GM21381 (cell line): Measurements from ENCODE around the gene SORCS1.
A peak's percentile ranks its signal among the peaks of the same experiment; 100 is the strongest.

Source experiments
- ATAC-seq: cut with Tn5 transposase; IDR thresholded peaks from one replicate; pipeline ENCODE4 v1.9.1; 2021; ENCODE audit warnings: mild to moderate bottlenecking, moderate library complexity; ENCODE audit not compliant: unreplicated experiment

The SORCS1 gene

DNA sequence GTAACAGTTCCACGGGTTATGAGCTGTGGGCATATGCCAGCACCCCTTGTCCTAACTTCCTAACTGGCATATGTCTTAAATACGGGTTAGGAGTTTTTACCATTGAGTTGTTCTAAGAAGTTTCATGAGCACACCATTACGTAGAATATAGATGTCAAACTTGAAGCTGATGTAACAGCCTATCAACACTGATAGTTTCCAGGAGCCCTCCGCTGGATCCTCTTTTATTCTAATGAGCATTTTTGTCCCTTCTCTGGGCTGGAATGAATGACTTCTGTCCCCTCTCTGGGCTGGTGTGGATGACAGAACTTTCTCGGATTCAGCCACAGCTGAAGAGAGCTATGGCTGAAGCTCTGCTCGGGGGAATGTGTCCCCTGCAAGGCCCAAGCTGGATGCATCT is 256.3 kb downstream of the SORCS1 start:
- no peak for ATAC-seq

DNA sequence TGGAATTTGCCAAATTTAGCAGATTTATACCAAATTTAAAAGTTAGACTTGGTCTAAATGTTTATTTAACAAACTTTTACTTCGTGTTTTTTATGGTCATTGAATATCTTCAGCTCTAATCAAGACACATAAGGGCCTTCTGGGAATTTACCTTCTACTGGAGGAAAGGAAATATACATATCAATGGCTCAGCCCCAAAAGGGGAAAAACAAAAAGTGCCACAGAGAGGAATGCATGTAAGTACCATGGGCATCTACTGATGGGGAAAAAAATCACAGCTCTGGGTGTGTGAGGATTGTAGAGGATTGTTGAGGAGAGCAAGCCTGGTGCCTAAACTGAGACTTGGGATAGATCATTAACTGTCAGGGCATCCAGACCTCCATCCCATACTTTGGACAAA is 260.3 kb downstream of the SORCS1 start:
- ATAC-seq: no peak

DNA sequence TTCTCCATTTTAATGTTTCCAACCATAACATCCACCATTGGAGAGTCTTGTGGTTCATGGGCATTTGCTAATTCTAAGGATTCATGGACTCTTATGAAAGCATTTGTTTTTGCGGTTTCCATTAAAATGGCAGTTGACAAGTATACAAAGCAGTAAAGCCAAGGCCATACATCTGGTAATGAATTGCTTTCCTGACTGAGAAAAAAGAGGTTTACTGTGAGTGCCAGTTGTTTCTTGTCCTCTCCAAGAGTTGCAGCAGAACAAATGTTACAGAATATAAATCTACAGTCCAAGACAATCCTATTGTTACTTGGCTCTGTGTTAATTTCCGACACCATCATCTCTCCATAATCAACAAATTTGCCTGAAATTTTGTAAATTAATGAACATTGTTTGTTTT is 261.3 kb downstream of the SORCS1 start:
- no peak for ATAC-seq

DNA sequence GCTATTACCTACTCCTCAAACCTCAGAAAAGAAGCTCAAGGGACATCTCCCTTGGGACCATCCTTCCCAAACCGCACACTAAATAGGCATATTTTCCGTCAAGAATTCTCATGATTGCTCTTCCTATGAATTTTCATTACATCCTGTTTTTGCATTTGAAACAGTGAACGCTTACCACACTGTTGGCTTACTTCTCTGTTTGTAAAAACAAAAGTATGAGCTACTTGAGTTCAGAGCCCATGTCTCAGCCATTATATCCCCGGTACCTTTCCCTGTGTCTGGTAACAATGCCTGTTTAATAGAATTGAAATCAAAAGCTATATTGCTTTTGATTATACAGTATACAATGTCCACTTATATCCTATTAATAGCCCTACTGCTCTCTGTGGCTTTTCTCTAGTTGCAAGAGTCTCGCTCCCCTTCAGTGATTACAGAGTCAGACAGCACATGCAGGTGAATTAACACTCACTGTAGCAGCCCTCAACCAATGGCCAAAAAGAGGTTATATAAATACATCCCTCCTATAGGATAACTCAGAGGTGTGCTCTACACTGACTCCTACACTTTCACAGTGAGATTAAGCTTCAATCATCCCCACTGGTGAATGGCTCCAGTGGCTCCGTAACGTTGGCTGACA is 264.4 kb downstream of the SORCS1 start:
- ATAC-seq: no peak

DNA sequence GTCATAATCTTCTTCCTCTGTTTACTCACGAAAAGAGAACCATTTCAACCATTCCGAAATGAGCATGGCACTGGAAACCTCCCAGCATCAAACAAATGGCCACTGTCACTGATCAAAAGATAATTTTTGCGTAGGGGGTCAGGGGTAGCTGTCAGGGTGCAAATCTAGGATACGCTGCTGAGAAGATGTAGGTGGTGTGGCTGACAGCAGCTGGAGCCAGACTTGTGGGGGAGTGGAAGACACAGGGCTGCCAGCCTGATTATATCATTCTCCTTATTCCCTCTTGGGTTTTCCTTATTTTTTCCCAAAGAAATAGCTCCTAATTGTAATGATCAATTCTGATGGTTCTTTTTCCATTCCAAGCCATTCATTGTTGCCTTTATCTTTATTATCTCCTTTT is 266.1 kb downstream of the SORCS1 start:
- ATAC-seq: no peak

DNA sequence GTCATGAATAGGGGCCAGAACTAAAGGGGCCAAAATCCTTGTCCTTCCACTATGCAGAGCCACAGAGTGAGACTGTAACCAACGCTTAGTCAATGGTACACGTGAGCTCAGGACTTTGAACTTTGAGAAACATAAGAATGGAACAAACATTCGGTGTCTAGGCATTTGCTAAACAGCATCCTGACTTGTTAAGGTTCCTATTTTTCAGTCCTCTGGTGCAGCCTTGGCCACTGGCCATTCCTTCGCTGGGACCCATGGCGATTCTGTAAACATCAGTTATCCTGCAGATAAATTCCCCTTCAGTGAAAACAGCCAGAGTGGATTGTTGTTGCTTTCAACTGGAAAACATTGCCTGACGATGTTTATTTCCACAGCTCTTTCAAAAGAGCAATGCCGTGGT is 266.8 kb downstream of the SORCS1 start:
- no peak for ATAC-seq

DNA sequence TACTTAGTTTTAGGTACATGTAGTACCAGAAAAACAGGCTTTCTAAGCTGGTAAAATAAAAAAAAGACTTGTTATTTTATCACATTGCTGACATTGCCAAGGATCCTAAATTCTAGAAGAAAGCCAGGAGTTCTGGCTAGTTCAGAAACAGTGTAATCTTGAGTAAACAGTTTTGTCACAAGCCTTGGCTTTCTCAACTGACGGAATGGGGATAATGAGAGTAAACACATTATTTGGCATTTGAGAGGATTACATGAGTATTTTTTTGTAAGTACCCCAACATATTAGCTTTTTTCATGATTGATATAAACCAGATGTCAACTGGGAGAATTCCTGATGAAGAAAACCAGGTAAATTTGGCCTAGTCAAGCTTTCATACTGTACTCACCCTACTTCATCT is 269.8 kb downstream of the SORCS1 start:
- no peak for ATAC-seq

DNA sequence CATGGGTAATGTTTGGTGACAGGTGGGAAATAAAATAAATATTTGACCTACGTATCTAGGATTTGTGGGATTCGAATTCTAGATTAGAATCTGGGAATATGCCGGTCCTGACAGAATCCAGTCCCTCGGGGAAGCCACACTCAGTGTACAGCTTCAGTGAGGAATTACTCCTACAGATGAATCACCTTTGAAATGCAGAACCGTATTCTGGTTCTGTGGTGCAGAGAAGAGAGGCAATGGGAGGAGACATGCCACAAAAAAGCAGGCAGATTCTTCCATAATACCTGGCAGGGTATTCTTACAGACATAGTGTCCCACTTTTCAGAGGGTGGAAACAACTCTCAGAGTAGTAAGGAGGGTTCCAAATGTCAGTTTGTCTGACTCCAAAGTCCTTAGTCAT is 286.9 kb downstream of the SORCS1 start:
- ATAC-seq: no peak

DNA sequence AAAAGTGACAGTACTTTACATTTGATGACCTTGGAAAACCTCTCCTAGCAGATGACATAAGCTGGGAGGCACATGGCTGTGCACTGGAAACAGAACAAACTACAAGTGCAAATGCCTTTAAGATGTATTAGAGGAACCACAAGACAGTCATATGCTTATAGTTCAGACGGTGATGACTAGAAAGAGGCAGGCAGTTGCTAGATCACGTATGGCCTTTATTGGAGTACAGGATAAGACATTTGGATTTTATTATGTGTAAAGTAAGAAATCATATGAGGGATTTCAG is 290.0 kb downstream of the SORCS1 start:
- ATAC-seq: no peak

DNA sequence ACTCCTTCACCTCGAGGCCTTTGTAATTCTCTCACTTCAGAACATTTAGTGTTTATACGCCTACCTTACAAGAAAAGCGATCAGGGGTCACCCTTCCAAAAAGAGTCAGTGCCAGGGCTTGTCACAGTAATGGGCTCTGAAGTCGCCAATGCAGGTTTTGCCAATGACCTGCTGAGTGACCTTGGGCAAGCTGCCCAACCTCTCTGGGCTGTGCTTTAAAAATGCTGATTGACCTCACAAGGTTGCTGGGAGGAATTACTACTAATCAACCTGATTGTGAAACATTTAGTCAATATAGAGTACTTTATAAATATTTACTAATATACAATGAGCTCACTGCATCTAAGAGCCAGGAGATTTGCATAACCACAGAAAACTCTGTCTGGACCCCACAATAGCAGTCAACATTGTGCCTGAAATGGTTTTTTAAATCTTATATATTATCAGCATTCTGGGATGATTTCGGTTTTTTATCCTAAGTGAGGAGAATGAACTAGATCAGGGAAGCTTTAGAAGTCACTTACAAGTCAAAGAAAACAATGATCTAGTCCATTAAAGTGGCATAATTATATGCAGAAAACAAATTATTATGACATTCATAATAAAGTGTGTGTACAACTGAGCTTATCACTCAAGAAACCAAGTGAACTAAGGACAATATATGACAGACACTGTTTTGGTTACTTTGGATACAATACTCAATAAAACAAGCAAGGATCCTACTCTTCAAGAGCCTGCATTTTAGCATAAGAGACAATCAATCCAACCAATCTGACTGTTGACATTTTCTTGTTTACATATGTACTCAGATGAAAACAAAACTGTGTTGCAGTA is 290.5 kb downstream of the SORCS1 start:
- no peak for ATAC-seq

DNA sequence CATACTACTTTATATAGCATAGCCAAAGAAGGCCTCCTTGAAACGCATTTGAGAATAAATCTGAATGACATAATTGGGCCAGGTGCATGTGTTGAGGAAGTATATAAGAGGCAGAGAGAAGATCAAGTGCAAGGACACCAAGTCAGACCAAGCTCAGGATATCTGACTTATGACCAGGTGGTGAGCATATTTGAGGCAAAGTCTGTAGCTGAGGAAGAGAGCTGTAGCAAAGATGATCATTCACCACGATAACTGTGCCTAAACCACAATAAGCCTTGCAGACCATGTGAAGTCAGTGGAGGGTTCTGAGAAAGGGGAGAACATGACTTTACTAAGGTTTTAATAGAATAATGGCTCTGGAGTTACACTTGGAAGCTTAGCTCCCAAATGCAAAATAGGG is 292.3 kb downstream of the SORCS1 start:
- ATAC-seq: no peak

DNA sequence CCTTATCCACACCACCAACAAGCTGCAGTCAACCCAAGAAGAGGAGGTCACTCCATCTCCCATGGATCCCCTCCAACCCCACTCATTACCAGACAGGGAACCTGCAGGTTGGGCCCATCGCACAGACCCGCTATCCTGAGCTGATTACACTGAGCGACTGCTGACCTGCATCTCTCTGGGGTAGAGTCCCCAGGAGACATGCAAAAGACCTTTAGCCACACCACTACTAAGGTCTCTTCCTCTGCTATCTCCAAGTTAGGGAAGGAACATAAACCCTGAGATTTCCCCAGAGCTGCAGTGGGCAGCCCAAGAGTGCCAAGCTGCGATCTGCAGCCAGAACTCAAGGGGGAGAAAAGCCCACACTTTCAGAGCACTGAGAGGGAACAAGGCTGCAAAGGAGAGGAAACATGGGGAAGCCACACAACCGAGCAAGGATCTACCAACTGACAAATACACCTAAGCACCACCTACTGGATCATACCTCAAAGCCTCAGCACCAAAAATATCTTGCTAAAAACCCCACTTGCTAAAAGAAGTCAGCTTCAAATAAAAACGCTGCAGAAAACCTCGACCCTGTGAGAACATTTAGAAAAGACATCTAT is 298.2 kb downstream of the SORCS1 start:
- ATAC-seq: no peak

DNA sequence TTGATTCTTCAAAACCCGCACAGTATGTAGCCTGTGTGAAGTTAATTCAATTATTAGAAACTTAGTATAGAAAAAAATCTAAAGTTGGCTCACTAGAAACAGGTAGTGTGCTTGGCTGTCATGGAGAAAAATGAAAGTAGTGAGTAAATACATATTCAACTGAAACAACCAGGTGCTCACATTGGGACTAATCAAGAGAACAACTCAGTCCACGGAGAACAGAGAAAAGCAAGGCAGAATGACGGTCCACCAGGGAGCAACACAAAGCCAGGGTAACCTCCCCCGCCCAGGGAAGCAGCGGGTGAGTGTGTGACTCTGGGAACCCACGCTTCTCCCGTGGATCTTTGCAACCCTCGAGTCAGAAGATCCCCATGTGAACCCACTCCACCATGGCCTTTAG is 300.5 kb downstream of the SORCS1 start:
- no peak for ATAC-seq

DNA sequence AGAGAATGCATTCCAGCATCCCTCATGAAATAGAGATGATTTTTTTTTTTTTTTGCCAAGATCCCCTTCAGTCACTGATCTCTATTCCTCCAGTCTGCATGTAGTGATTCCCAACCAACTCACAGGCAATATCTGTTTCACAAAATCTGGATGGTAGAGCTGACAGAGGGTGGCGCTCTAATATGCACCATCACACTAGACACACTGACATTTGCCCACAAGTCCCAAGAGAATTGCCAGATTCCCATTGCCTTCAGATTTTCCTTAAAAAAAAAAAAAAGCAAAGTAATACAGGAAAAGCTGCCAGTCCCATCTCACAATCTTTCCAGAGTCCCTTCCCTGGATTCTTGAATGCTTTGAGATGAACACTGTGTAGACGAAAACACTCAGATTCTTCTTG is 301.0 kb downstream of the SORCS1 start:
- no peak for ATAC-seq

DNA sequence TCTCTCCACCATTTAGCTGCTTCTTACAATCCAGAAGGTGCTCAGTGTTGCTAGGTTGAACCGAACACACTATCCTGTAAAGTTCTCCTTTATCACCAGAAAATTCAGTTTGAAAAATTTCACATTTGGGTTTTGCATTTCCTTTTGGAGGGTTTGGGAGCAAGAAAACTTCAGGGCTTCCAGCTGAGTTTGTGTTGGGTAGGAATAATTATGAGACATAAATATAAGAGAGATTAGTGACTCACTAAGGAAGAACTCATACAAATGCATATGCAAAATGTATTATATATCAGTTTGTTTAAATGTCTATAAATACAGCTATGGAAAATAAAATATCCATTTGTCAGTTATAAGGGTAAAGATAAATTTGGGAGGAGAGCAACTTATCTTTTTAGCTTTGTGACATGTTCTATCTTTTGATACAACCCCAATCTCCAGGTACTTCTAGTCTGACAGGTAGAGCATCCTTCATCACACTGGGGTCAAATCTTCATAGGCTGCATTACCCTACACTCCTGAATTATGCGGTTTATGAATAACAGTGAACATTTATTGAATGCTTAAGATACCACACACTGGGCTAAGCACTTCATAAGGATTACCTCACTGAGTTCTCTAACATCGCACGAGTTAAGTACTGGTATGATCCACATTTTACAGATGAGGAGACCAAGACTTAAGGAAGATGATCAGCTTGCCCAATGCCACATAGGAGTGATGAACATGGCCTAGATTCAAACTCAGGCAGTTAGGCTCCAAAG is 304.4 kb downstream of the SORCS1 start:
- ATAC-seq: no peak

DNA sequence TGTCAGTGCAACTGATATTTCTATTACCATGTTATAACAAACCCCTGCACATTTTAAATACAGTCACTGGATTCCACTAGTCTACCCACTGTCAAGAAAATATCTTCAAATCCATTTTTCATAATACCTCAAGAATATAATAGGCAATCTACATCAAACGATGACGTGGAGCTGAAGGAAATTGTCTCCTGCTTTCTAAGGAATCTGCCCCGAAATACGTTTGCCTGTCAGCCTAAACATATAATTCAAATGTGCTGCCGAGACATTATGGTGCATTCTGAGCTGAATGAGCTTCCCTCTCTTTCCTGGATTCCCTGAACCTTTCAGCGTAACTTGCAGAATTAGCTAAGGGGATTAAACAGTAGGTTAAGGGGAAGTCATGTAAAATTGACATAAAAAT is 306.8 kb downstream of the SORCS1 start:
- ATAC-seq: no peak

DNA sequence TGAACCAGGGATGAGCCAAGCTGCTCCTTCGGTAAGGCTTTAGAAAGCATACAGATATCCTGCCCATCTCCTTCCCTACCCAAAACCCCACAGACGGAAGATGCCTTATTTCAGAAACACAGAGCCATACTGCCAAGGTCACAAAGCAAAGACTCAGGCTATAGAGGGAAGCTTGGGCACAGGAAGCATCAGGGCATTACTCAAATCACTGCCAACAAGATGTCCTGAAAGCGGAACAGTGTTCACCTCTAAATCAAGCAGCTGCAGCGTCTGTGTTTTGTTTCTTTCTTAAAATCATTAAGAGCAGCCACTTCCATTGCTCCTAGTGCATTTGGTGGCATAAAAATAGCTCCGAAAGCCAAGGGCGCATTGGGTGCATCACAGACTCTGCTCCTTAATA is 307.3 kb downstream of the SORCS1 start:
- ATAC-seq: no peak

DNA sequence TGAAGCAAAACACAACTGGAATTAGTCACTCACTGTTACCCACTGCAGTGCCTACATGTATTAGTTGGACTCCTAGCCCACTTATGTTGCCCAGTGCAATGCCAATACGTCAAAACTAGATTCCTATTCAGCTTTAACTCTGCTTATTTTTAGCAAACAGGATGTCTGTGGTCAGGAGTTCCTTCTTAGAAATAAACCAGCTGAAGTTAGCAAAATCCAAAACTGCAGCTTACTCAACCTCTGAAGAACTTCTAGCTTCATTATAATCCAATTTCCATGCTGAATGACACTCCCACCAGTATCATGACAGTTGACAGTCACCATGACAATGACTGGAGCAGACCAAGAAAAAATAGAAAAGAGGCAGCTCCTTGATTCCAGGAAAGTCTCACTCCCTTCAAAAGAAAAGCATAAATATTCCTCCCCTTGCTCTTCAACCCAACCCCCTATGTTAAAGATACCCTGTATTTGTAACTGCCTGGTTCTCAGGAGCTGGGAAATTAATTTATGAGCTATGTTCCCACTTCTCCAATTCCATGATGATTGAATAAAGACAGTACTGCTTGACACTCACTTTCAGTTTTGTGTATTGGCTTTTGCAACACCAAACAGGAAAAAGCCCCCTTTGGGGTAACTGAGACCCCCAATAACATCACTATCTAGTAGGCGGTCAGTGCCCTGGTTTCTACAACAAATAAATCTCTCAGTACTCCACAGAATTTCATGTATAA is 327.4 kb downstream of the SORCS1 start:
- ATAC-seq: peak; percentile 96

DNA sequence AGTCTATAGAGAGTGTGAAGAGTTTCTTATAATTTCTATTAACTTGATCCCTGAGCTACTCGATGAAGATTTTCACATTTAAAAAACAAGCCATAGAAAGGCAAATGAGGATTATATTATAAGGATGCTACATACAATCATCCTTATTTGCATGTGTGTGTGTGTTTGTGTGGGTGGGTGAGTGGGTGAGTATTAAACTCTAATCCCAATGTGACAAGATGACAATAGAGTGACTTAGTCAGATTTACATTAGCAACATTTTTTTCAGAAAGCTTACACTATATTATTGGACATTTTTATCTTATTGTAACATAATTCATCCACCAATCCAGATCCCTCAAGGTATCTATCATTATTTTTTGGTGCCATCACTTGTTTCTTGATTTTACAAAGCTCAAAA is 331.7 kb downstream of the SORCS1 start:
- ATAC-seq: no peak

DNA sequence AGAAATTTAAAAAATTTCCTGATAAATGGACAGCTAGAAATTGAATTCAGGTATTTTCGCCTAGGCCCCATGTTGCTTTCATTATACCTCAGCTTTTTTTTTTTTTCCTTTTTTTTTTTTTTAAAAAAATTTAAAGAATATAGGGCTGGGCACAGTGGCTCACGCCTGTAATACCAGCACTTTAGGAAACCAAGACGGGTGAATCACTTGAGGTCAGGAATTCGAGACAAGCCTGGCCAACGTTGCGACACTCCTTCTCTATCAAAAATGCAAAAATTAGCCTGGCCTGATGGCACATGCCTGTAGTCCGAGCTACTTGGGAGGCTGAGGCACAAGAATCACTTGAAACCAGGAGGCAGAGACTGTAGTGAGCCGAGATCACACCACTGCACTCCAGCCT is 334.0 kb downstream of the SORCS1 start:
- no peak for ATAC-seq

DNA sequence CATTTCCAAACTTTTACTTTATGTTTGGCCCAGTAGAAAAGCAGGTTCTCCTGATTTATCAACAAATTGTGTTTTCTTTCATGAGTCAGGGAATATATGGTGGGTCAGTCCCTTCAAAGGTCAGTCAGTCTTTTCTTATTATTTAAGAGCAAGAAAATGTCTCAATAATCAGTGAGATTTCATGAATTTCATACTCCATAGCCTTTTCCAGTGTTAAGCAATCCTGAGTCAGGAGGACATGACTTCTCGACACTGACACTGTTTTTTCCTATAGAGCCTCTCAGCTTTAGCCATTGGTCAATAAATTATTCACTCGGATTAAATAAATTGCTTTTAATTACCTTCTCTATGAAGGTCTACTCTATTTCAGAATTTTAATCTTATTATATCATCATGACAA is 334.5 kb downstream of the SORCS1 start:
- ATAC-seq: no peak
